Psoas muscle (tissue), 8 donors: ENCODE results near the gene CCDC184. TPM values are rescaled to one million over a fixed set of nuclear protein-coding genes. Genes with fewer than 3 reads are reported as not detected.

Experiments used
- ATAC-seq, 4 donors: fragments of 200-7000 bp; cut with Tn5 transposase; one replicate each; pipeline ENCODE4 v1.9.1; 2020; ENCODE audit warnings: moderate library complexity in 3 of 4, mild to moderate bottlenecking in 2 of 4
- DNase-seq, 2 donors: peaks; one replicate each; pipeline ENCODE4 v3.0.0-alpha.2; 2020
- H3K27ac ChIP-seq: fragments of 200-600 bp; one replicate; pipeline ENCODE4 v1.8.0; 2022
- H3K27me3 ChIP-seq, 3 donors: fragments of 200-600 bp in 1 of 3; one replicate each; pipeline versions ENCODE4 v1.6.1 to v1.8.0; 2013 to 2022; ENCODE audit warnings: low read length in 2 of 3, mild to moderate bottlenecking in 2 of 3, moderate library complexity in 1 of 3; ENCODE audit not compliant: insufficient read depth in 3 of 3
- H3K36me3 ChIP-seq, 2 donors: fragments of 200-600 bp in 1 of 2; one replicate each; pipeline versions ENCODE4 v1.6.1 to v1.8.0; 2013 to 2022; ENCODE audit warnings: low read depth in 1 of 2, mild to moderate bottlenecking in 1 of 2, moderate library complexity in 1 of 2; ENCODE audit not compliant: insufficient read depth in 1 of 2
- H3K4me1 ChIP-seq: fragments of 200-600 bp; one replicate; pipeline ENCODE4 v1.8.0; 2022
- H3K4me3 ChIP-seq: fragments of 200-600 bp; one replicate; pipeline ENCODE4 v1.8.0; 2022; ENCODE audit warnings: mild to moderate bottlenecking
- H3K9me3 ChIP-seq: fragments of 200-600 bp; one replicate; pipeline ENCODE4 v1.8.0; 2022
- WGBS, 3 donors: extraction: QIAGEN DNeasy Blood & Tissue Kit; methylation state at CpG; one replicate each; pipeline versions ENCODE4 v1.1.6 to v1.1.7; 2013; 5-methylcytosine and 5-hydroxymethylcytosine counted together
- intact Hi-C, 2 donors: fragments of 100-400 bp; cut with DNase I; formaldehyde crosslinking; loops; one replicate each; pipeline versions ENCODE4 v1.11.0 to v1.14.2; 2022
- polyA plus RNA-seq, 3 donors: library from polyadenylated mRNA; stranded (reverse); fragments of 200-250 nt; gene quantifications; one replicate each; pipeline ENCODE4 v1.2.3, GENCODE V29; 2013
- total RNA-seq, 4 donors: library from RNA; stranded (reverse); fragmentation: NEBNext Ultra II Directional in 2 of 4; extraction: Animal tissue kit (Norgen Biotek cat#: 25700) in 2 of 4; gene quantifications; one replicate each; pipeline versions ENCODE4 v1.2.1 to v1.2.4, GENCODE V29; 2021 to 2023
- TF ChIP-seq, protein P1 (sequence below): fragments of 200-600 bp; IDR thresholded peaks from one replicate; pipeline ENCODE4 v1.8.0; 2022; ENCODE audit warnings: antibody characterized with exemption
- donor health status: healthy with polysubstance abuse.
- donor health status: DM: no; HTN: no; CAD: no; lungs with moderate emphysema.
- donor health status: Bipolar disorder and iron deficiency.
- donor health status: healthy.
- donor health status: DM: yes; HTN: yes; CAD: no.
- donor health status: DM: no; HTN: no; CAD: no.
- donor health status: DM: no; HTN: no; CAD: no.
- donor health status: DM: yes; HTN: yes; CAD: no.

CCDC184 gene
- total and polyA plus RNA-seq, 7 donors: 0.16 to 0.84 (median 0.49) TPM

DNA sequence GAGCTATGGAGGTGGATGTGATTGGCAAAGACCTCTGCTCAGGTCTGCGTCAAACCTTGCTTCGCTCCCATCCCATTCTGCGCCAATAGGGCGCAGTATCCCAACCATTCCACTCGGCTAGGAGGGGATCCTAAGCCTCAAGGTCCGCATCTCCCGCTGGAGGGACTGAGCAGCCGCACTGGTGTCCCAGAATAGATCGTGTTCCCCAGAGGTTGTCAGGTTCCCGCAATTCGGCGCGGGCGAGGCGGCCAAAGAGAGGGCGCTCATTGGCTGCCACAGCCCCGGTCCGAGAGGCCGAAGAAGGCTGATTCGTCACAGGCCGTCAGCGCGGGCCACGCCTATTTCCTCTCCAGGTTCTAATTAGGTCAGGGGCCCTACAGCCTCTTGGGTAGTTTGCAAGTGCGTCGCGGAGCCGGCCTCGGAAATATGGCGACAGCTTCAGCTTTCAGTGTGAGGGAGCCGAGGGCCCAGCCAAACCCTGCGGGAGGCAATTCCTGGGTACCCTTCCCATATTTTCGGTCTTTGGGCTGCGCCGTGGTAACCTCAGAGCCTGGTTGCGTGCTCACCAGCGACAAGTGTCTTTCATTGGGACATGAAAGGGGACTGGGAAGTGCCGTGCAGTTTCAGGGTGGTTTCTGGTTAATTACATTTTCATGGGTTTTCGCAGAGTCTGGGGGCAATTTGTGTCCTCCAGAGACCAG lies 14.7 kb downstream of the CCDC184 start:
- Histone ChIP-seq H3K4me1 (peaks cover 25% of the 10 kb centered on the region), H3K36me3 (no peaks in the 10 kb centered on the region), H3K4me3 (peak overlapping the region; percentile 74), H3K9me3 (no peaks in the 10 kb centered on the region), H3K27me3 (no peaks in the 10 kb centered on the region), H3K27ac (peak overlapping the region; percentile 96)
- DNase-seq: peak; percentile 98 to 99
- intact Hi-C loops: loop anchor here in 1 of 2 donors (2.0 kb wide), 1 partner anchor 153 kb away; the partner anchor contains the start of gene ZNF641
- ATAC-seq: peak; percentile 95 to 98 (median 96)
- TF ChIP-seq, protein P1, sequence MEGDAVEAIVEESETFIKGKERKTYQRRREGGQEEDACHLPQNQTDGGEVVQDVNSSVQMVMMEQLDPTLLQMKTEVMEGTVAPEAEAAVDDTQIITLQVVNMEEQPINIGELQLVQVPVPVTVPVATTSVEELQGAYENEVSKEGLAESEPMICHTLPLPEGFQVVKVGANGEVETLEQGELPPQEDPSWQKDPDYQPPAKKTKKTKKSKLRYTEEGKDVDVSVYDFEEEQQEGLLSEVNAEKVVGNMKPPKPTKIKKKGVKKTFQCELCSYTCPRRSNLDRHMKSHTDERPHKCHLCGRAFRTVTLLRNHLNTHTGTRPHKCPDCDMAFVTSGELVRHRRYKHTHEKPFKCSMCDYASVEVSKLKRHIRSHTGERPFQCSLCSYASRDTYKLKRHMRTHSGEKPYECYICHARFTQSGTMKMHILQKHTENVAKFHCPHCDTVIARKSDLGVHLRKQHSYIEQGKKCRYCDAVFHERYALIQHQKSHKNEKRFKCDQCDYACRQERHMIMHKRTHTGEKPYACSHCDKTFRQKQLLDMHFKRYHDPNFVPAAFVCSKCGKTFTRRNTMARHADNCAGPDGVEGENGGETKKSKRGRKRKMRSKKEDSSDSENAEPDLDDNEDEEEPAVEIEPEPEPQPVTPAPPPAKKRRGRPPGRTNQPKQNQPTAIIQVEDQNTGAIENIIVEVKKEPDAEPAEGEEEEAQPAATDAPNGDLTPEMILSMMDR: no peak
- 0 to 1% (median 1%) methylated on average over 39 of the region's 39 CpGs for WGBS, 3 donors

- WGBS, 3 donors: 3 to 9% (median 4%) methylated on average over 26 of the region's 26 CpGs
- no peaks in the 10 kb centered on the region for H3K9me3 ChIP-seq
- intact Hi-C loops: loop anchor here in 1 of 2 donors (2.0 kb wide), 1 partner anchor 152 kb away; the partner anchor contains the start of gene ZNF641
Measured at GRCh38 chr12:48198672-48198971, 15.2 kb downstream of the CCDC184 start.

GRCh38 chr12:48198985-48199384 lies 15.5 kb downstream of the CCDC184 start:
- no peak for DNase-seq
- TF ChIP-seq, protein P1: no peak
- Histone ChIP-seq H3K27ac (peak overlapping the region; percentile 96), H3K4me3 (peak overlapping the region; percentile 74), H3K27me3 (no peaks in the 10 kb centered on the region), H3K9me3 (no peaks in the 10 kb centered on the region), H3K4me1 (peaks cover 25% of the 10 kb centered on the region), H3K36me3 (no peaks in the 10 kb centered on the region)
- intact Hi-C loops: loop anchor here in 1 of 2 donors (2.0 kb wide), 1 partner anchor 152 kb away; the partner anchor contains the start of gene ZNF641
- ATAC-seq: peak in 2 of 4 donors; percentile 0 to 1
- WGBS, 3 donors: 62 to 77% (median 69%) methylated on average over 10 of the region's 10 CpGs

More at GRCh38 chr12:48198672-48198971, 15.2 kb downstream of the CCDC184 start:
- peak overlapping the region; percentile 74 for H3K4me3 ChIP-seq
- peaks cover 25% of the 10 kb centered on the region for H3K4me1 ChIP-seq
- ATAC-seq: peak; percentile 70 to 83 (median 74)
- TF ChIP-seq, protein P1: no peak
- no peaks in the 10 kb centered on the region for H3K36me3 ChIP-seq
- DNase-seq: peak; percentile 65 to 85
- H3K27ac ChIP-seq: peak overlapping the region; percentile 96
- no peaks in the 10 kb centered on the region for H3K27me3 ChIP-seq

DNA sequence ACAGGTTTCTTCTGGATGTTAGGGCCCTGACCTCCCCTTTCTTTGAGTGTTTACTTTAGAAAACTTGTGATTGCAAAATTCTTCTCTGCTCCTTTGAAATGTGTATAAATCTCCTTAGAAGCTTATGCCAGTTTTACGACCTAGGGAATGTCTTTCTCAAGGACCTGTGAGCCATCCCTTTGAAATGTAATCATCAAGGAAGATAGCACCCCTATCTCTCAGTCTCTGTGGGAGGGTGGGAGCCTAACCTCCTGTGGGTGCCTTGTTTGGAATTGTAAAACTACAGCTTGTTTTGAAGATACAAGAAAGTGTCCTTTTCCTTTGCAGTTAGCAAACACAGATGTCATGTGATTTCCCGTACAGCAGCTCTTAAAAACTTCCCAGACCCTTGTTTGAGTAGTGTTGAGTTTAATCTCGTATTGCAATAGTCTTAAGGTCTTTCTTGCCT lies 16.4 kb downstream of the CCDC184 start:
- ATAC-seq: no peak
- peak overlapping the region; percentile 74 for H3K4me3 ChIP-seq
- peak overlapping the region; percentile 96 for H3K27ac ChIP-seq

More for the DNA sequence above, 16.4 kb downstream of the CCDC184 start:
- no peak for DNase-seq
- TF ChIP-seq, protein P1: no peak
- 37 to 57% (median 43%) methylated on average over 3 of the region's 3 CpGs for WGBS, 3 donors
- H3K27me3 ChIP-seq: no peaks in the 10 kb centered on the region
- peaks cover 25% of the 10 kb centered on the region for H3K4me1 ChIP-seq
- peaks cover 4 to 8% of the 10 kb centered on the region in 2 donors for H3K36me3 ChIP-seq
- H3K9me3 ChIP-seq: no peaks in the 10 kb centered on the region
- intact Hi-C loops: loop anchor here in 1 of 2 donors (2.0 kb wide), 1 partner anchor 151 kb away; the partner anchor contains the start of gene ZNF641
